A673 (cell line): Measurements from ENCODE around the gene TEX54. TPM values are rescaled to one million over a fixed set of nuclear protein-coding genes. Genes with fewer than 3 reads are reported as not detected.
"Not testable (repeated sequence)": the region's sequence is repeated elsewhere in the genome, so short reads cannot be mapped to it uniquely, and the experiment has no call there.

Experiments
- BruUV-seq: library from RNA; stranded (reverse); fragments of 400-500 nt; replicated peaks from 2 replicates; lab custom pipeline; 2021; lab: Mats Ljungman, UMichigan
- CTCF ChIA-PET: fragments of 300-600 bp; sonication (Branson Sonifier 250); formaldehyde crosslinking; loops from one replicate; lab custom pipeline; 2022; ENCODE audit warnings: antibody characterized with exemption; lab: Charles Lee
- POLR2A ChIA-PET: fragments of 300-600 bp; sonication (Branson Sonifier 250); formaldehyde crosslinking; loops from one replicate; lab custom pipeline; 2022; ENCODE audit warnings: antibody characterized with exemption; ENCODE audit not compliant: low non-redundant PET; lab: Charles Lee
- DNase-seq: peaks from one replicate; pipeline ENCODE4 v3.0.0-alpha.2; 2015; ENCODE audit warnings: low spot score
- H3K27ac ChIP-seq: fragments of 200-600 bp; sonication (generic); 2 replicates; pipeline ENCODE4 v1.5.1; 2016; ENCODE audit warnings: mixed run types, low read depth, mild to moderate bottlenecking, mixed read lengths, antibody characterized with exemption, low read length; ENCODE audit not compliant: poor library complexity, severe bottlenecking
- H3K27me3 ChIP-seq: fragments of 200-600 bp; sonication (generic); replicated peaks from 2 replicates; pipeline ENCODE4 v1.6.1; 2017; ENCODE audit warnings: mixed run types, low read depth, mild to moderate bottlenecking, mixed read lengths, antibody characterized with exemption, low read length; ENCODE audit not compliant: insufficient read depth, poor library complexity
- H3K36me3 ChIP-seq: fragments of 200-600 bp; sonication (generic); 2 replicates; pipeline ENCODE4 v1.6.1; 2016; ENCODE audit warnings: mixed run types, mild to moderate bottlenecking, mixed read lengths, antibody characterized with exemption, low read length; ENCODE audit not compliant: insufficient read depth, poor library complexity, severe bottlenecking
- H3K4me1 ChIP-seq: fragments of 200-600 bp; sonication (generic); 2 replicates; pipeline ENCODE4 v1.6.1; 2017; ENCODE audit warnings: mixed run types, mild to moderate bottlenecking, mixed read lengths, antibody characterized with exemption, low read length; ENCODE audit not compliant: insufficient read depth, poor library complexity, severe bottlenecking
- H3K4me3 ChIP-seq: fragments of 200-600 bp; sonication (generic); 2 replicates; pipeline ENCODE4 v1.5.1; 2016; ENCODE audit warnings: low read depth, mixed run types, mild to moderate bottlenecking, mixed read lengths, low read length; ENCODE audit not compliant: poor library complexity, severe bottlenecking
- H3K9me3 ChIP-seq: fragments of 200-600 bp; sonication (generic); 2 replicates; pipeline ENCODE4 v1.6.1; 2016; ENCODE audit warnings: mixed run types, low read depth, mild to moderate bottlenecking, mixed read lengths, antibody characterized with exemption, low read length; ENCODE audit not compliant: poor library complexity, severe bottlenecking
- CTCF ChIP-seq: fragments of 300-800, 200-600 bp; sonication (generic); conservative IDR thresholded peaks from 2 replicates; pipeline ENCODE4 v1.5.1; 2017; ENCODE audit warnings: low read depth, mild to moderate bottlenecking, antibody characterized with exemption, low read length, moderate library complexity, mixed read lengths
- EZH2 ChIP-seq: fragments of 200-600 bp; sonication (generic); IDR thresholded peaks from 2 replicates; pipeline ENCODE4 v1.6.1; 2017; ENCODE audit warnings: borderline replicate concordance, low read depth, mild to moderate bottlenecking, mixed read lengths, antibody characterized with exemption, low read length; ENCODE audit not compliant: poor library complexity, severe bottlenecking
- intact Hi-C: fragments of 100-400 bp; cut with micrococcal nuclease; formaldehyde crosslinking; loops from one replicate; pipeline ENCODE4 v1.10.0; 2022; ENCODE audit not compliant: unreplicated experiment
- total RNA-seq: library from RNA; stranded (reverse); gene quantifications from 2 replicates; pipeline ENCODE4 v1.2.3, GENCODE V29; 2021

Gene TEX54
- total RNA-seq, 1 experiment from 2014 or later: 0.77 TPM

- Histone ChIP-seq H3K36me3 (peaks cover 16% of the 10 kb centered on the region), H3K27ac (peak overlapping the region; percentile 33), H3K27me3 (no peaks in the 10 kb centered on the region), H3K9me3 (no peaks in the 10 kb centered on the region), H3K4me3 (no peak overlapping the region), H3K4me1 (peaks cover 38% of the 10 kb centered on the region)
- POLR2A ChIA-PET: no interaction called here
- BruUV-seq: no TSS peak
- TF ChIP-seq CTCF: no peak
- no peak for TF ChIP-seq EZH2
- no peak for DNase-seq
- CTCF ChIA-PET: no interaction called here
- intact Hi-C loops: no loop called here
Observed at GRCh38 chr11:62863687-62864335, 31.2 kb upstream of the TEX54 start.

- Histone ChIP-seq H3K27ac (peak overlapping the region; percentile 65), H3K4me1 (peaks cover 38% of the 10 kb centered on the region), H3K36me3 (peaks cover 14% of the 10 kb centered on the region)
- intact Hi-C loops: loop anchor here (1.0 kb wide), 1 partner anchor 74 kb away; the partner anchor contains the start of gene TMEM179B
- POLR2A ChIA-PET, H3K27me3 ChIP-seq, DNase-seq, BruUV-seq, H3K9me3 ChIP-seq, H3K4me3 ChIP-seq: not testable (repeated sequence)
- CTCF ChIA-PET: interaction anchor here (0.6 to 0.7 kb wide), 4 partner anchors 20 to 347 kb away, joined by 3 to 6 read pairs (median 4); partner anchors contain the start of gene SLC3A2
Observed at GRCh38 chr11:62861564-62862192, 29.0 kb upstream of the TEX54 start.

- ChIA-PET CTCF (no interaction called here), POLR2A (interaction anchor here (0.6 kb wide), 2 partner anchors 19 to 20 kb away, joined by 3 to 4 read pairs; no protein-coding TSS in a partner anchor)
- Histone ChIP-seq H3K4me3 (no peak overlapping the region), H3K36me3 (peaks cover 8% of the 10 kb centered on the region), H3K27ac (peak overlapping the region; percentile 65), H3K4me1 (peaks cover 38% of the 10 kb centered on the region), H3K27me3 (no peaks in the 10 kb centered on the region), H3K9me3 (no peaks in the 10 kb centered on the region)
- BruUV-seq: no TSS peak
- no peak for TF ChIP-seq CTCF
- no peak for TF ChIP-seq EZH2
- DNase-seq: no peak
- intact Hi-C loops: no loop called here
Observed at GRCh38 chr11:62860835-62861563, 28.4 kb upstream of the TEX54 start.

GRCh38 chr11:62859281-62859703 lies 26.7 kb upstream of the TEX54 start:
- DNase-seq, BruUV-seq, H3K27me3 ChIP-seq, POLR2A ChIA-PET, H3K4me3 ChIP-seq, H3K9me3 ChIP-seq, CTCF ChIA-PET: not testable (repeated sequence)
- H3K4me1 ChIP-seq: peaks cover 38% of the 10 kb centered on the region
- peaks cover 15% of the 10 kb centered on the region for H3K36me3 ChIP-seq
- H3K27ac ChIP-seq: peak overlapping the region; percentile 62
- intact Hi-C loops: loop anchor here (5.0 to 10.0 kb wide), 2 partner anchors 127 to 264 kb away; partner anchors contain the start of gene TUT1
